ENCODE measurements around the gene NKX6-2. TPM values are rescaled to one million over a fixed set of nuclear protein-coding genes. Genes with fewer than 3 reads are reported as not detected.

The NKX6-2 gene
- total and polyA plus RNA-seq, 2 of the 8 experiments (the other 6 are each of a cell fraction or from before 2014, with no cell fraction given): 0.06 TPM; not detected in 1

DNA sequence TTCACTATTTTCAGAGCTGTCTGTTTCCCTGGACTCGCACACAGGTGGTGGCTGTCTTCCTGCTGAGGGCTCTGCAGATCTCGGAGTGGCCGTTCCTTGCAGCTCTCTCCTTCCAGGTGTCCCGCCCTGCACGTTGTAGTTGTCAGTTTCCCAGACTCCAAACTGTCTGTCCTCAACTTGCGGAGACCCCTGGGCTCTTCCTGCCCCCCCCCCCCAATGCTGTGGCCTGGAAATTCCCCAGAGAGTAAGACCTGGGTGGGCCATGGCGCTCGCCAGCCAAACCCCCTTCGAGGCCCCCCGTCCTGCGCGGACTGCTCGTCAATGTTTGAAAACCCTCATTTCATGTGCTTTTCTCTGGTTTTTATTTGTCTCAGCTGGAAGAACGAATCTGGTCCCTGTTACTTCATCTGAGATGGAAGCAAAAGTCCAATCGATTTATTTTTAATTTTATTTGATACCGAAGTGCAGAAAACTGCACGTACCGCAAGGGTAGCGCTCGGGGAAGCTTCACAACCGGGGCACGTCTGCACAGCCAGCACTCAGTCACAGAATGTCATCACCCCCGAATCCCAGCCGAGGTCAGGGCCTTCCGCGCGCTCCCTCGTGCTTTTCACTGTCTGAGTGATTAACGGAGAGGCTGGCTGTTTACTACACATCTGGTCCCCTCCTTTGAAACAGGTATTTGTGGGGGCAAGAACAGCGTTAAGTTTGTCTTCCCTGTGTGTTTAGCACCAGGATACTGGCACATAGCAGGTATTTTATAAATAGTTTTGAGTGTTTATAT is 46.4 kb upstream of the NKX6-2 start:
- 90% methylated on average over 30 of the region's 30 CpGs; no CpG with 5 or more reads in 1 of the 2 experiments for WGBS, 2 experiments (ENCODE audit: extremely low coverage in 1 of 2, insufficient coverage in 1 of 2, insufficient read length in 1 of 2, insufficient replicate concordance in 2 of 2, low coverage in 1 of 2, low lambda C conversion rate in 2 of 2, missing lambda C conversion rate in 1 of 2)
- Histone ChIP-seq H4K8ac (ENCODE audit: extremely low read depth, insufficient read depth, low read length) (no peak overlapping the region), H3K79me1 (ENCODE audit: low read depth, low read length) (no peaks in the 10 kb centered on the region), H3K23me2 (ENCODE audit: low read depth, low read length) (no peaks in the 10 kb centered on the region), H3K27ac (ENCODE audit: low read depth, low read length) (no peak overlapping the region), H3K4me1 (replicated peaks in 1 of 4; ENCODE audit: control insufficient read depth in 3 of 4, insufficient read depth in 4 of 4, low read length in 3 of 4) (peaks cover 0 to 10% (median 4%) of the 10 kb centered on the region in 4 experiments; a peak in 5 of 7 replicates), H3K36me3 (ENCODE audit: control insufficient read depth in 2 of 4, insufficient read depth in 4 of 4, low read length in 3 of 4) (no peaks in the 10 kb centered on the region), H2AK5ac (ENCODE audit: low read depth, low read length) (no peak overlapping the region), H3K9me3 (ENCODE audit: insufficient read depth in 2 of 2, low read depth in 1 of 2, low read length in 1 of 2) (peaks cover 0 to 6% of the 10 kb centered on the region in 2 experiments; a peak in 2 of 4 replicates), H3K4ac (replicated peaks; ENCODE audit: insufficient read length, low read depth, low read length) (no peak overlapping the region), H3K23ac (ENCODE audit: insufficient read length) (no peak overlapping the region), H2BK20ac (ENCODE audit: low read length) (no peak overlapping the region), H3K18ac (ENCODE audit: extremely low read depth, low read length) (no peak overlapping the region), H3K4me2 (ENCODE audit: insufficient read depth in 1 of 2, low read depth in 2 of 2, low read length in 2 of 2) (no peak overlapping the region), H4K91ac (replicated peaks; ENCODE audit: insufficient read length, low read length) (no peak overlapping the region), H3K79me2 (ENCODE audit: control insufficient read depth in 1 of 2, insufficient read depth in 2 of 2, low read length in 2 of 2) (no peaks in the 10 kb centered on the region), H2BK120ac (replicated peaks; ENCODE audit: low read depth, low read length) (no peak overlapping the region), H2BK12ac (ENCODE audit: low read depth, low read length) (no peak overlapping the region), H2BK5ac (ENCODE audit: low read depth, low read length) (no peak overlapping the region), H3K27me3 (replicated peaks in 1 of 4; ENCODE audit: control insufficient read depth in 3 of 4, extremely low read depth in 1 of 4, insufficient read depth in 3 of 4, low read length in 3 of 4) (no peaks in the 10 kb centered on the region), H4K20me1 (replicated peaks in 1 of 2; ENCODE audit: control insufficient read depth in 1 of 2, insufficient read depth in 2 of 2, low read length in 2 of 2) (peaks cover 0 to 3% of the 10 kb centered on the region in 2 experiments), H2BK15ac (ENCODE audit: low read length) (no peak overlapping the region), H3K9ac (replicated peaks in 1 of 4; ENCODE audit: extremely low read depth in 1 of 4, low read depth in 3 of 4, low read length in 3 of 4) (no peak overlapping the region), H3K4me3 (ENCODE audit: extremely low read depth in 1 of 4, insufficient read depth in 2 of 4, low read depth in 3 of 4, low read length in 4 of 4) (no peak overlapping the region), H2AFZ (ENCODE audit: low read length) (no peak overlapping the region), H4K5ac (ENCODE audit: insufficient read length, low read depth, low read length) (no peak overlapping the region), H3K56ac (replicated peaks; ENCODE audit: insufficient read length, low read depth, low read length) (no peak overlapping the region), H3K14ac (ENCODE audit: insufficient read length) (no peak overlapping the region)
- DNase-seq (ENCODE audit: low read depth in 1 of 2, low spot score in 2 of 2) (no peak), FAIRE-seq (no peak)
- TF ChIP-seq HDAC6 (IDR thresholded peaks at IDR 0.05; ENCODE audit: low read depth, low read length) (no peak), SRF (IDR thresholded peaks at IDR 0.05; ENCODE audit: low read depth, low read length) (no peak)
- CTCF ChIA-PET (ENCODE audit: partially characterized antibody): interaction anchor here (0.6 to 2.0 kb wide), 6 partner anchors 14 to 178 kb away, joined by 3 to 8 read pairs (median 3); no protein-coding TSS in a partner anchor
- POLR2A ChIA-PET (ENCODE audit: partially characterized antibody): no interaction called here

All from H1 (cell line).